Type B pancreatic cell (in vitro differentiated cells): ENCODE measurements around the gene C2orf80. TPM values are rescaled to one million over a fixed set of nuclear protein-coding genes. Genes with fewer than 3 reads are reported as not detected.

Experiments
- DNase-seq: peaks from one replicate; pipeline ENCODE4 v3.0.0; 2021; ENCODE audit warnings: mixed read lengths; ENCODE audit not compliant: unreplicated experiment; ENCODE audit errors: extremely low spot score
- H3K27ac Mint-ChIP-seq: 2 replicates; pipeline ENCODE4 v1.8.0; 2021; ENCODE audit warnings: mild to moderate bottlenecking, mixed read lengths
- H3K27me3 Mint-ChIP-seq: 2 replicates; pipeline ENCODE4 v1.8.0; 2021; ENCODE audit warnings: mixed read lengths
- H3K36me3 Mint-ChIP-seq: 2 replicates; pipeline ENCODE4 v1.8.0; 2021; ENCODE audit warnings: mixed read lengths
- H3K4me1 Mint-ChIP-seq: one replicate; pipeline ENCODE4 v1.8.0; 2021; ENCODE audit warnings: mixed read lengths; ENCODE audit not compliant: unreplicated experiment
- H3K4me3 Mint-ChIP-seq: 2 replicates; pipeline ENCODE4 v1.8.0; 2021; ENCODE audit warnings: mild to moderate bottlenecking, mixed read lengths
- H3K9me3 Mint-ChIP-seq: 2 replicates; pipeline ENCODE4 v1.8.0; 2021; ENCODE audit warnings: mixed read lengths
- total RNA-seq: library from RNA; stranded (reverse); gene quantifications from 2 replicates; pipeline ENCODE4 v1.2.1, GENCODE V29; 2021; ENCODE audit warnings: low replicate concordance
- TF ChIP-seq, protein P1 (sequence below): fragments of 200-600 bp; sonication (generic); conservative IDR thresholded peaks from 2 replicates; pipeline ENCODE4 v1.5.0; 2021; ENCODE audit warnings: antibody characterized with exemption, mild to moderate bottlenecking

The C2orf80 gene
- total RNA-seq, 1 donor from 2014 or later, result not detected

DNA sequence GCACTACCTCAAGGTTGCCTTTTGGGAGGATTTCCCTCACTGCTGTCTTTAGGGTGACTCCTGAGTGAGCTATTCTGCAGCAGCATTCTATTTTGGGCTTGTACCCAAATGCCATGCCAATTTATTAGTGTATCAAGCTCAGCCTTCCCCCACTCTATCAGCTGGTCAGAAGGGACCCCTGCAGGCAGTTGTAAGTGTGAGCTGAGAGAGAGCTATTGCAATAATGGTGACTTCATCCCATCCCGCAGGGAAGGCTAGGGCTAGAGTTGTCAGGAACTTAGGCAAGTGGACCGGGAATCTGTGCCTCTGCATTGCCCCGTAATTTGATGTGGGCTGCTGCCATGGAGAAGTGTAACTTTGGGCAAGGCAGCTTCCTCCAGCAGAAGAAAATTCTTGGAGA lies 42.1 kb downstream of the C2orf80 start:
- Mint-ChIP-seq H3K36me3 (no peaks in the 10 kb centered on the region), H3K27me3 (no peaks in the 10 kb centered on the region), H3K4me1 (peaks cover 7% of the 10 kb centered on the region), H3K4me3 (no peak overlapping the region), H3K27ac (no peak overlapping the region), H3K9me3 (no peaks in the 10 kb centered on the region)
- TF ChIP-seq, protein P1, sequence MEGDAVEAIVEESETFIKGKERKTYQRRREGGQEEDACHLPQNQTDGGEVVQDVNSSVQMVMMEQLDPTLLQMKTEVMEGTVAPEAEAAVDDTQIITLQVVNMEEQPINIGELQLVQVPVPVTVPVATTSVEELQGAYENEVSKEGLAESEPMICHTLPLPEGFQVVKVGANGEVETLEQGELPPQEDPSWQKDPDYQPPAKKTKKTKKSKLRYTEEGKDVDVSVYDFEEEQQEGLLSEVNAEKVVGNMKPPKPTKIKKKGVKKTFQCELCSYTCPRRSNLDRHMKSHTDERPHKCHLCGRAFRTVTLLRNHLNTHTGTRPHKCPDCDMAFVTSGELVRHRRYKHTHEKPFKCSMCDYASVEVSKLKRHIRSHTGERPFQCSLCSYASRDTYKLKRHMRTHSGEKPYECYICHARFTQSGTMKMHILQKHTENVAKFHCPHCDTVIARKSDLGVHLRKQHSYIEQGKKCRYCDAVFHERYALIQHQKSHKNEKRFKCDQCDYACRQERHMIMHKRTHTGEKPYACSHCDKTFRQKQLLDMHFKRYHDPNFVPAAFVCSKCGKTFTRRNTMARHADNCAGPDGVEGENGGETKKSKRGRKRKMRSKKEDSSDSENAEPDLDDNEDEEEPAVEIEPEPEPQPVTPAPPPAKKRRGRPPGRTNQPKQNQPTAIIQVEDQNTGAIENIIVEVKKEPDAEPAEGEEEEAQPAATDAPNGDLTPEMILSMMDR, result no peak
- DNase-seq, result no peak

DNA sequence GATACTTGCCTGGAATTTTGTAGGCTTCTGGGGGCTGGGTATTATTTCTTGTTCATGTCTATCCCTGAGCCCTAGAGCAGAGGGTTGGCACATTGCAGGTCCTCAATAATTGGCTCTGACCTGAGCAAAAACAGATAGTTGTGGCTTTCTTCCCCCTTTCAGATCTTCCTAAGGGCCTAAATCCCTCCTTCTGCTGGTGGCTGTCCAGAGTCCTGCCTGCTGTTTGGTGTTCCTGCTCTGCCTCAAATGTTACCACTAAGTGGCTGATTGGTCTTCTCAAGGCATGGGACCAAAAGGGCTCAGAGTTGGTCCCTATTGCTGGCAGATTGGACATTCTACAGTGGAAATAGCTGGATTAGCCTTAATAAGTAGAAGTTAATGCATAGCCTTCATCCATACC lies 42.8 kb downstream of the C2orf80 start:
- no peaks in the 10 kb centered on the region for H3K9me3 Mint-ChIP-seq
- H3K27ac Mint-ChIP-seq, result no peak overlapping the region
- H3K4me3 Mint-ChIP-seq, result no peak overlapping the region
- H3K27me3 Mint-ChIP-seq, result no peaks in the 10 kb centered on the region
- TF ChIP-seq, protein P1, result no peak
- peaks cover 11% of the 10 kb centered on the region for H3K4me1 Mint-ChIP-seq
- no peaks in the 10 kb centered on the region for H3K36me3 Mint-ChIP-seq
- no peak for DNase-seq

DNA sequence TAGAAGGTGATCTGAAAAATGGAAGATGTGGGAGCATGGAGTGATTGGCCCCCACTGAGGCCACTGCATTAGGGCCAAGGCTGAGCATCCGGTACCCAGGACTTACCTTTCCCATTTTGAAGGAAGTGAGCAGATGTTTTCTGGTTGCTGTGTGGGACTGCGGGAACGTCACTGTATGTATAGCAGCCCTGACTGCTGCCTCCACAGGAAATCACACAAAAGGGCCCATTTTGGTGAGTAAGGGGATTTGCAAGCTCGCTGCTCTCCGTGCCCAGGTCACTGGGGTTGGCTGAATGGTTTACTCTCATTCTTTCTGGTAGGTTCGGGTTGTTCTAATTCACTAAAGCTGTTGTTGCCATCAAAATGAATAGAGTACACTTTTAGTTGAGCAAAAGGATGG lies 43.8 kb downstream of the C2orf80 start, which contains the start of gene CRYGB:
Gene CRYGB (minus strand): TSS at position 153 of the 400 bp plus-strand sequence. CDS start 38 bp downstream, at position 115.
- no peak for DNase-seq
- Mint-ChIP-seq H3K27ac (no peak within 1 kb of the TSS), H3K9me3 (no peaks in the 10 kb centered on the region)

DNA sequence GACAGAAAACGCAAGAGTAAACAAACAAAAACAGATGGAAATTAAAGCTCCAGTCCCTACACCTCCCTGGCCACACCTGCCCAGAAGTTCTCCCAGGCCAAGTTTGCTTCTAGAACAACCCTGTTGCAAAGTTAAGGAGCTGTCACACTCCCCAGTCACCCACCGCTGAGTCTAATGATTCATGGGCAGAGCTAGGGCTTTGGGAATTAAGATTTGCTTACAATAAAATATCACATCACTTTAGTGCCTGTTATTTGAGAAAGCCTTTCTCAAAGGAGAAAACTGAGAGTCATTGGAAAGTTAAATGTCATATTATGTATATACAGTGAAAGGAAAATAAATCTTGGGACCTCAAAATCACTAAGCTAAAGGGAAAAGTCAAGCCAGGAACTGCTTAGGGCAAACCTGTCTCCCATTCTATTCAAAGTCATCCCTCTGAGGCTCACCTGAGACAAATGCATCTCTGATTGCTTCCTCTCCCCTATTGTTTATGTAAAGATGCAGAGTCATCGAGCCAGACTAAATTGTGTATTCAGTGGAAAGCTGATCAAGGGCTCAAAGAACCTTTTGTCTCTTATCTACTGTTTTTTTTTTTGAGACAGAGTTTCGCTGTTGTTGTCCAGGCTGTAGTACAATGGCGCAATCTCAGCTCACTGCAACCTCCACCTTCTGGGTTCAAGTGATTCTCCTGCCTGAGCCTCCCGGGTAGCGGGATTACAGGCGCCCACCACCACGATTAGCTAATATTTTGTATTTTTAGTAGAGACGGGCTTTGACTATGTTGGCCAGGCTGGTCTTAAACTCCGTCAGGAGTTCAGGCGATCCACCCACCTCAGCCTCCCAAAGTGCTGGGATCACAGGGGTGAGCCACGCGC lies 46.7 kb downstream of the C2orf80 start:
- peak overlapping the region; percentile 16 for H3K27ac Mint-ChIP-seq
- H3K36me3 Mint-ChIP-seq, result no peaks in the 10 kb centered on the region
- DNase-seq, result no peak
- H3K4me1 Mint-ChIP-seq, result peaks cover 11% of the 10 kb centered on the region
- TF ChIP-seq, protein P1, result no peak
- peaks cover 3% of the 10 kb centered on the region for H3K9me3 Mint-ChIP-seq
- no peaks in the 10 kb centered on the region for H3K27me3 Mint-ChIP-seq
- peak overlapping the region; percentile 4 for H3K4me3 Mint-ChIP-seq

More for the DNA sequence above, 43.8 kb downstream of the C2orf80 start, which contains the start of gene CRYGB:
- no peaks in the 10 kb centered on the region for H3K27me3 Mint-ChIP-seq
- H3K4me3 Mint-ChIP-seq, result no peak within 1 kb of the TSS
- no peaks in the 10 kb centered on the region for H3K36me3 Mint-ChIP-seq
- TF ChIP-seq, protein P1, result no peak
- peaks cover 11% of the 10 kb centered on the region for H3K4me1 Mint-ChIP-seq

DNA sequence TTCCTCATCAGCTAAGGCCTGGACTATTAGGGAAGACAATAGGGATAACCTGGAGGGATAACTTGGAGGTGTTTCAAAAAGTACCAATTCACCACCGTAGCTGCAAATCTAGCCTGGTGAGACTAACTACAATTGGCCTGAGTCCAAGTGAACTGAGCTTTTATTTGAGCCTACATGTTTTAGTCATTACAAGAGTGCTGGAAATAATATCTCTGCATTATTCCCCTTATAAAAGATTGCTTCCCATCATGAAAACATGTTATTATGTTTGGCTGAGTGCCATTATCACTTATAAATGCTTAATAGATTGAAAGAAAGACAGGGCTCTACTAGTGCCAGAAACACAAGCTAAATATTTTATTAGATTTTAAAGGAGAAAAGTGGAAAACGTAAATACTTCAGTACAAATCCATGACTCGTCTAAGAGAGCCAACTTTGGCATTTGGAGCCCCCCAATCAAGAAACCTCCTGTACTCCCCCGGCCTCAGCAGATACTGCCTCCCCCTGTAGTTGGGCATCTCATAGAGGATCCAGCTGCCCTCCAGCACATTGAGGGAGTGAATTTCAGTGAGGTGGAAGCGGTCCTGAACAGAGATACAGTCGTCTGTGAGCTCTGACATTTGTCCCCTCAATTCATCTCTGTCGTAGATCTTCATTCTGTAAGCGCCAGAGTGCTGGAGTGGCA lies 47.4 kb downstream of the C2orf80 start:
- Mint-ChIP-seq H3K27me3 (no peaks in the 10 kb centered on the region), H3K4me1 (peaks cover 11% of the 10 kb centered on the region), H3K9me3 (peaks cover 7% of the 10 kb centered on the region), H3K36me3 (no peaks in the 10 kb centered on the region), H3K27ac (peak overlapping the region; percentile 16), H3K4me3 (peak overlapping the region; percentile 4)
- DNase-seq, result no peak
- TF ChIP-seq, protein P1, result no peak
